HepG2 (cell line): ENCODE data around the gene SMYD5. TPM values are rescaled to one million over a fixed set of nuclear protein-coding genes. Genes with fewer than 3 reads are reported as not detected.
A peak's percentile ranks its signal among the peaks of the same experiment; 100 is the strongest.

Source experiments
- ATAD3A ChIP-seq: sonication (generic); formaldehyde crosslinking; IDR thresholded peaks from 2 replicates; pipeline ENCODE4 v1.4.0; 2020; ENCODE audit warnings: missing genetic modification reagents
- CCDC6 ChIP-seq: sonication (generic); formaldehyde crosslinking; IDR thresholded peaks from 2 replicates; pipeline ENCODE4 v1.8.1; 2022; ENCODE audit warnings: mild to moderate bottlenecking, missing genetic modification reagents, moderate library complexity
- FOXA3 ChIP-seq: IDR thresholded peaks from 2 replicates; pipeline ENCODE4 v1.6.1; 2016; ENCODE audit warnings: missing genetic modification reagents, missing compliant biosample characterization
- HCFC1 ChIP-seq: fragments of 150-350 bp; IDR thresholded peaks from 2 replicates; pipeline ENCODE4 v1.6.1; 2014; ENCODE audit warnings: low read depth, low read length
- HHEX ChIP-seq: IDR thresholded peaks from 2 replicates; pipeline ENCODE4 v1.6.1; 2016; ENCODE audit warnings: control low read depth
- MAFK ChIP-seq, 2 experiments: IDR thresholded peaks in 1 of 2; conservative IDR thresholded peaks in 1 of 2; 2 replicates each; pipeline ENCODE4 v1.6.1; 2011; ENCODE audit warnings: improper control_type of control experiment in 2 of 2, low read length in 2 of 2
- MED8 ChIP-seq: sonication (generic); formaldehyde crosslinking; IDR thresholded peaks from 2 replicates; pipeline ENCODE4 v1.8.1; 2023; ENCODE audit warnings: mild to moderate bottlenecking, missing genetic modification reagents; ENCODE audit not compliant: insufficient replicate concordance
- SPEN ChIP-seq: sonication (generic); formaldehyde crosslinking; IDR thresholded peaks from 2 replicates; pipeline ENCODE4 v1.5.1; 2020; ENCODE audit warnings: low read depth, mild to moderate bottlenecking, missing genetic modification reagents
- SSRP1 ChIP-seq: IDR thresholded peaks from 2 replicates; pipeline ENCODE4 v1.6.1; 2016; ENCODE audit warnings: control low read depth
- THRA ChIP-seq: sonication (generic); formaldehyde crosslinking; IDR thresholded peaks from 2 replicates; pipeline ENCODE4 v1.4.0; 2020; ENCODE audit warnings: missing genetic modification reagents, borderline replicate concordance
- ZBED4 ChIP-seq: sonication (generic); formaldehyde crosslinking; IDR thresholded peaks from 2 replicates; pipeline ENCODE4 v1.4.0; 2020; ENCODE audit warnings: missing genetic modification reagents, borderline replicate concordance
- ZC3H13 ChIP-seq: sonication (generic); formaldehyde crosslinking; IDR thresholded peaks from 2 replicates; pipeline ENCODE4 v1.8.1; 2023; ENCODE audit warnings: mild to moderate bottlenecking, missing genetic modification reagents, moderate library complexity
- ZFP36 ChIP-seq: fragments of 150-350 bp; IDR thresholded peaks from 2 replicates; pipeline ENCODE4 v1.6.1; 2018; ENCODE audit warnings: borderline replicate concordance, low read length, low read depth; ENCODE audit not compliant: partially characterized antibody
- ZNF260 ChIP-seq: sonication (generic); formaldehyde crosslinking; IDR thresholded peaks from 2 replicates; pipeline ENCODE4 v1.4.0; 2020; ENCODE audit warnings: missing genetic modification reagents, low read depth, mild to moderate bottlenecking, borderline replicate concordance
- ZNF263 ChIP-seq: sonication (generic); formaldehyde crosslinking; IDR thresholded peaks from 2 replicates; pipeline ENCODE4 v1.4.0; 2020; ENCODE audit warnings: missing genetic modification reagents
- ZNF598 ChIP-seq: sonication (generic); formaldehyde crosslinking; IDR thresholded peaks from 2 replicates; pipeline ENCODE4 v1.5.1; 2020; ENCODE audit warnings: mild to moderate bottlenecking, missing genetic modification reagents, borderline replicate concordance
- polyA plus RNA-seq, 8 experiments: library from polyadenylated mRNA; depleted of rRNA in 3 of 8; stranded (reverse) in 7 of 8; unstranded in 1 of 8; fragments of >200 nt; fragmentation: Illumina TruSeq in 4 of 8; extraction: Trizol in 4 of 8; gene quantifications; 2 replicates each; pipeline versions ENCODE4 v1.2.1 to v1.2.3, GENCODE V29; 2011 to 2016; ENCODE audit warnings: low read depth in 4 of 8, missing spikeins in 1 of 8, mixed read lengths in 1 of 8; ENCODE audit not compliant: insufficient read depth in 1 of 8
- total RNA-seq, 5 experiments: library from RNA; depleted of rRNA; stranded (reverse); fragments of >200 nt; fragmentation: Illumina TruSeq; extraction: Trizol; gene quantifications; 2 replicates each; pipeline ENCODE4 v1.2.3, GENCODE V29; 2016; ENCODE audit warnings: low read depth in 1 of 5
- TF ChIP-seq, protein P1 (sequence below): sonication (generic); formaldehyde crosslinking; conservative IDR thresholded peaks from 2 replicates; pipeline ENCODE4 v1.8.0; 2022; ENCODE audit warnings: mild to moderate bottlenecking, moderate library complexity, missing genetic modification reagents
- TF ChIP-seq, protein P2 (sequence below): sonication (generic); formaldehyde crosslinking; IDR thresholded peaks from 2 replicates; pipeline ENCODE4 v1.4.0; 2020; ENCODE audit warnings: mild to moderate bottlenecking, low read depth, missing genetic modification reagents
- TF ChIP-seq, protein P3 (sequence below): sonication (generic); formaldehyde crosslinking; IDR thresholded peaks from 2 replicates; pipeline ENCODE4 v1.4.0; 2020; ENCODE audit warnings: mild to moderate bottlenecking, missing genetic modification reagents
- TF ChIP-seq, protein P4 (sequence below): sonication (generic); formaldehyde crosslinking; IDR thresholded peaks from 2 replicates; pipeline ENCODE4 v1.4.0; 2020; ENCODE audit warnings: mild to moderate bottlenecking, missing genetic modification reagents

SMYD5 gene
- total and polyA plus RNA-seq, 2 of the 13 experiments (the other 11 are each of a cell fraction or from before 2014, with no cell fraction given): 55.8 to 70.4 TPM

GRCh38 chr2:73233154-73233931, 19.3 kb downstream of the SMYD5 start, which contains the start of gene PRADC1 (continued):
- TF ChIP-seq THRA (CRISPR knock-in tag) (0 out of 2 replicates have a peak, but pooled peaks have one; percentile 15), CCDC6 (CRISPR knock-in tag) (peak; percentile 61), SSRP1 (CRISPR knock-in tag) (peak; percentile 96), ZFP36 (no peak), HHEX (CRISPR knock-in tag) (peak; percentile 45; the same call in 1 of the 2 replicates), MED8 (CRISPR knock-in tag) (no peak), ZNF260 (CRISPR knock-in tag) (no peak), HCFC1 (no peak; the same call in 1 of the 2 replicates), ZNF598 (CRISPR knock-in tag) (peak; percentile 14; the same call in 1 of the 2 replicates), MAFK (conservative IDR thresholded peaks at IDR 0.05 in 1 of 2, IDR thresholded peaks at IDR 0.05 in 1 of 2; ENCODE audit: low read length in 2 of 2) (no peak), SPEN (CRISPR knock-in tag) (peak; percentile 62; the same call in 1 of the 2 replicates), ZC3H13 (CRISPR knock-in tag) (peak; percentile 69; the same call in 1 of the 2 replicates), ZNF263 (CRISPR knock-in tag) (peak; percentile 96), FOXA3 (CRISPR knock-in tag) (peak; percentile 32; the same call in 1 of the 2 replicates), ZBED4 (no peak; the same call in 1 of the 2 replicates), ATAD3A (peak; percentile 56; the same call in 1 of the 2 replicates)
- TF ChIP-seq, protein P1, sequence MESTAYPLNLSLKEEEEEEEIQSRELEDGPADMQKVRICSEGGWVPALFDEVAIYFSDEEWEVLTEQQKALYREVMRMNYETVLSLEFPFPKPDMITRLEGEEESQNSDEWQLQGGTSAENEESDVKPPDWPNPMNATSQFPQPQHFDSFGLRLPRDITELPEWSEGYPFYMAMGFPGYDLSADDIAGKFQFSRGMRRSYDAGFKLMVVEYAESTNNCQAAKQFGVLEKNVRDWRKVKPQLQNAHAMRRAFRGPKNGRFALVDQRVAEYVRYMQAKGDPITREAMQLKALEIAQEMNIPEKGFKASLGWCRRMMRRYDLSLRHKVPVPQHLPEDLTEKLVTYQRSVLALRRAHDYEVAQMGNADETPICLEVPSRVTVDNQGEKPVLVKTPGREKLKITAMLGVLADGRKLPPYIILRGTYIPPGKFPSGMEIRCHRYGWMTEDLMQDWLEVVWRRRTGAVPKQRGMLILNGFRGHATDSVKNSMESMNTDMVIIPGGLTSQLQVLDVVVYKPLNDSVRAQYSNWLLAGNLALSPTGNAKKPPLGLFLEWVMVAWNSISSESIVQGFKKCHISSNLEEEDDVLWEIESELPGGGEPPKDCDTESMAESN: peak; percentile 90
- TF ChIP-seq, protein P2, sequence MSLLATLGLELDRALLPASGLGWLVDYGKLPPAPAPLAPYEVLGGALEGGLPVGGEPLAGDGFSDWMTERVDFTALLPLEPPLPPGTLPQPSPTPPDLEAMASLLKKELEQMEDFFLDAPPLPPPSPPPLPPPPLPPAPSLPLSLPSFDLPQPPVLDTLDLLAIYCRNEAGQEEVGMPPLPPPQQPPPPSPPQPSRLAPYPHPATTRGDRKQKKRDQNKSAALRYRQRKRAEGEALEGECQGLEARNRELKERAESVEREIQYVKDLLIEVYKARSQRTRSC: peak; percentile 44; the same call in 1 of the 2 replicates
- TF ChIP-seq, protein P3, sequence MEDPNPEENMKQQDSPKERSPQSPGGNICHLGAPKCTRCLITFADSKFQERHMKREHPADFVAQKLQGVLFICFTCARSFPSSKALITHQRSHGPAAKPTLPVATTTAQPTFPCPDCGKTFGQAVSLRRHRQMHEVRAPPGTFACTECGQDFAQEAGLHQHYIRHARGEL: no peak; the same call in 1 of the 2 replicates
- TF ChIP-seq, protein P4, sequence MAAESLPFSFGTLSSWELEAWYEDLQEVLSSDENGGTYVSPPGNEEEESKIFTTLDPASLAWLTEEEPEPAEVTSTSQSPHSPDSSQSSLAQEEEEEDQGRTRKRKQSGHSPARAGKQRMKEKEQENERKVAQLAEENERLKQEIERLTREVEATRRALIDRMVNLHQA: no peak
